ENCODE measurements around the gene PPARGC1A.

GRCh38 chr4:23937173-23937572 is 47.3 kb upstream of the PPARGC1A start:
- TF ChIP-seq CTCF (IDR thresholded peaks at IDR 0.05) (no peak), EP300 (IDR thresholded peaks at IDR 0.05) (no peak)
